GM21390 (cell line): ENCODE data around the gene NT5DC4.
"Not testable (repeated sequence)": the region's sequence is repeated elsewhere in the genome, so short reads cannot be mapped to it uniquely, and the experiment has no call there.

ENCODE experiments used
- ATAC-seq: cut with Tn5 transposase; IDR thresholded peaks from one replicate; pipeline ENCODE4 v1.9.1; 2021; ENCODE audit not compliant: unreplicated experiment

NT5DC4 gene

GRCh38 chr2:112699984-112700667 lies 20.7 kb upstream of the NT5DC4 start:
- ATAC-seq: no peak

GRCh38 chr2:112701052-112701451 lies 19.8 kb upstream of the NT5DC4 start:
- ATAC-seq: no peak

DNA sequence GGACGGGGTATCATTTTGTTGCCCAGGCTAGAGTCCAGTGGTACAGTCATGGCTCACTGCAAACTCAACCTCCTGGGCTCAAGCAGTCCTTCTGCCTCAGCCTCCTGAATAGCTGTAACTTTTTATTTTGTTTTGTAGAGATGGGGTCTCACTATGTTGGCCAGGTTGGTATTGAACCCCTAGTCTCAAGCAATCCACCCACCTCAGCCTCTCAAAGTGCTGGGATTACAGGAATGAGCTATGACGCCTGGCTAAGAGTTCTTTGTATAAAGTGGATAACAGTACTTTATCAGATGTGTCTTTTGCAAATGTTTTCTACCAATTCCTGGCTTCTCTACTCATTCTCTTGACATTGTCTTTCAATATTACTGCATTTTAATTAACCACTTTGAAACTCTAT lies 17.1 kb upstream of the NT5DC4 start:
- ATAC-seq: no peak

DNA sequence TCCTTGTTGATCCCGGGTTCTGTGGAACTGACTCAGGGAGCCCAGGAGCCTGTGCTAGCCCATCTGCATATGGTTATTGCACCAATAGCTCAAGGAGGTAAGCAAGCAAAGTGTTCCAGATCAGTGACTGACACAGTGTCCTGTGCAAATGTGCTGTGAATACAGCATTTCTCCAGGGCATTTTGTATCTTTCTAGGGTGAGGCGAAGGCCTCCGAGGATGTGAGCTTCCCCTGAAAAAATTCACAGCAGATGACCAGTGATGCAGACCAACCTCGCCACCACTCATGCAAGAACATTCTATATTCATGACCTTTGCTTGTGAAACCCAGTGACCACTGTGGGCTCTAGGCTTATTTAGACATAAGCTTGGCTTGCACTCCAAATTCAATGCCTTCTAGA lies 15.2 kb upstream of the NT5DC4 start:
- ATAC-seq: no peak

DNA sequence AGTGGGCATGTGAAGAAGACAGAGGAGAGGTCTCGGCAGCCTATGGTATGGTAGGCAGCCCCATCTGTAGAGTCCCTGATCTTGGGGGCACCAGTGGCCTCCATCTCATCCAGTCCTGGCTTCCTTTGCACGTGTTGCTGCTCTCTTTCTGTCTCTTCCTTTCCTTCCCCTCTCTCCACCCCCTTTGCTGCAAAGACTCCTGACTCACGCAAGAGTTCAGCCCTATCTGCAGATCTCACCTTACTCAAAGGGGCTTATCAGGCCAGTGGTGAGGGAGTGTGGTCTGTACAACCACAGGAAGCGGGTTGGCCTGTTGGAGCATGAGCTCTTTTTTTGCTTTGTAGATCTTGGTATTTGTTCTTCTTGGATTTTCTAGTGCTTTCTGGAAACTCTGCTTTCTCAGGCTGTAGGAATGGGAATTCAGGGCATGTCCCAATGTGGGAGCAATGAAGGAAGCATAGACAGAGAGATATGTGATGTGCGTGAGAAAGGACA lies 14.6 kb upstream of the NT5DC4 start:
- peak; percentile 38 for ATAC-seq

GRCh38 chr2:112706947-112707346 lies 13.9 kb upstream of the NT5DC4 start:
- not testable (repeated sequence) for ATAC-seq

DNA sequence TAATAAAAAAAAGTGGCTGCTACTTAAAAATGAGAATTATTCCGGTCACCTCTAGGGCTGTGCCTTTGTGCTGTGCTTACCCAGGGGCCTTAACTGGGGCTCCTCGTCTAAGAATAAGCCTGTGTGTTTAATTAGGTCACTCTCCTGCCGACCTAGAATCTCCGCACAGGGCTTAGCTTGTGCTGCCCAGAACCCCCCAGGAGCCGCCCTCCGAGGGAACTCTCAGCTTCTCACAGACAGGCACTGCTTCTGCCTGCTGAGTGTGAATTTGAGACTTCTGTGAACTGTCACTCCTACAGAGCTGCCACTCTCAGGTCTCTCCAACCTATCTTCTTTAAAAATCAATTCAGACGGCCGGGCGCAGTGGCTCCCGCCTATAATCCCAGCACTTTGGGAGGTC lies 11.9 kb upstream of the NT5DC4 start:
- ATAC-seq: no peak

GRCh38 chr2:112709703-112710102 lies 11.1 kb upstream of the NT5DC4 start:
- ATAC-seq: no peak

- ATAC-seq: no peak
These were observed 9.7 kb upstream of the NT5DC4 start for GRCh38 chr2:112710956-112711750.

DNA sequence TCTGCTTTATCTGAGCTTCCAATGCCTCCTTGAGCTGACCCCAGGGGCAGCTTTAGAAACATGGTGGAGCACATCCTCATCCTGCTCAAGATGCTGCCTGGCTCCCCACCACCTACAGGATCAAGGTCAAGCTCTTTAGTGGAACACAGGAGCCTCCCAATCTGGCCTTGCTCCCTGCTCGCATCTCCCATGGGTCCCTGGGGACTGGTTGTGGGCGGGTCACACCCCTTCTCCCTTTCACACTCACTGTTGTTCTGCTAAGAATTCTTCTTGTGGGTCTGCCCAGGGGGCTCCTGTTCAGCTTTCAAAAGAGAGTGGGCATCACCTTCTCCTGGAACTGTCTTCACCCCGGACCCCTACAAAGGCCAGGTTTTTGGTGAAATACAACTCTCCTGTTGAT lies 8.4 kb upstream of the NT5DC4 start:
- no peak for ATAC-seq

- ATAC-seq: no peak
These were observed 7.8 kb upstream of the NT5DC4 start for GRCh38 chr2:112712903-112713584.

GRCh38 chr2:112713585-112713925 lies 7.3 kb upstream of the NT5DC4 start:
- ATAC-seq: no peak

DNA sequence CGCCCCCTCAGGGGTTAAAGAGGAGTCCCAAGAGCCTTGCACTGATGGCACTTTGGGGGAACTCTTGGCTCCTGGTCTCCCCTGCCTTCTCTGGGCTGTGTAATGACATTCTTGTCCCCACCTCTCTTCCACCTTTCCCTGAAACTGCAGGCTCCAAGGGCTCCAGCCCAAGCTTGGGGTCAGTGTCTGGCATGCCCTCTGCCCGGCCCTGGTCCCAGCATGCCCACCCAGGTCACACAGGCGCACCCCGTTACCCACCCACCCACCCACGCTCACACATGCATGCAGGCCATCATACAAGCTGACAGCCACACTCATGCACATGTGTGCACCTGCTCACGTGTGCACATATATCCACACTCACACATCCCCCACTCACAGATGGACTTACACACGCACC lies 6.9 kb upstream of the NT5DC4 start:
- ATAC-seq: no peak

DNA sequence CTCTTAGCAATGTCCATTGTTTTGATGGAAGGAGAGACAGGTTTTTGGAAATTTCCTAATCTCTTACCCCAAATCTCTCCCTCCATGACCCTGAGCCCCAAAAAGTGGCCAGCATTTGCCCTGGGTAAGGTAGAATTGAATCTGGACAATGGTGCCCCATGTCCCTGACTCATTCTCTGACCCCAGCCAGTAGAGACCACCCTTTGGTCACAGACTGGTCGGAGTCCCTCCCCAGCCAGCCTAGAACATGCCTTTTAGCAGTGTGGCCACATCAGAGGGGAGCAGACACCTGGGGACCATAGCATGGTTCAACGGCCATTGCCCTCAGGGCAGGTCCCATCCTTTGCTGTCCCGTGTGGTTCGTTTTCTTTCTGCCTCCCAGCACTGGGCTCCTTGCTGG lies 6.5 kb upstream of the NT5DC4 start:
- ATAC-seq: no peak

DNA sequence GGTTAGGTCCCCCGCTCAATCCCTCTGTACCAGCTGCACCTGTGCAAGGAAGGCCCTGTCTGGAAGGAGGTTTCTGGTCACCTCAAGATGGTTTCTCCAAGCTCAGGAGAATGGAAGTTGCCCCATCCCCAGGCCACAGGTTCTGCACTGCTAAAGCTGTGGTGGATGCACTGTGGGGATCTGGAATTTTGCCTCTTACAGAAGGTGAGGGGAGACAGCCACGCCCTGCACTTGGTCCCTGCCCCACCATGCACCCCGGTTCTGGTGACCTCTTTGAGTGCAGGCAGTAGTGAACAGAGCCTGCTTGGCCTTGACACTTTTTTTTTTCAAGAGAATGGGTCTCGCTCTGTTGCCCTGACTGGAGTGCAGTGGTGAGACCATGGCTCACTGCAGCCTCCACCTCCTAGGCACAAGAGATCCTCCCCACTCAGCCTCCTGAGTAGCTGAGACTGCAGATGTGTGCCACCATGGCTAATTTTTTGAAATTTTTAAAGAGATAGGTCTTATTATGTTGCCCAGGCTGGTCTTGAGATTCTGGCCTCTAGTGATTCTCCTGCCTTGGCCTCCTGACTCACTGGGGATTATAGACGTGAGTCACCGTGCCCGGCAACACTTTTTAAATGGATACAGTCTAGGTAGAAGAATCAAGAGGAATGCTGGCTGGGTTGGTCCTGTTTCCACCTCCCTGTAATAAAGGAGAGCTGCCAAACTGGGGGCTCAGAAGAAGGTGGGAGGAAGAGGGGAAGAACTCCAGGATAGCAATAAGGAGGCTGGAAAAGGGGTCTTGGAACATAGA lies 5.8 kb upstream of the NT5DC4 start:
- no peak for ATAC-seq

GRCh38 chr2:112716094-112716493 lies 4.7 kb upstream of the NT5DC4 start:
- ATAC-seq: not testable (repeated sequence)

DNA sequence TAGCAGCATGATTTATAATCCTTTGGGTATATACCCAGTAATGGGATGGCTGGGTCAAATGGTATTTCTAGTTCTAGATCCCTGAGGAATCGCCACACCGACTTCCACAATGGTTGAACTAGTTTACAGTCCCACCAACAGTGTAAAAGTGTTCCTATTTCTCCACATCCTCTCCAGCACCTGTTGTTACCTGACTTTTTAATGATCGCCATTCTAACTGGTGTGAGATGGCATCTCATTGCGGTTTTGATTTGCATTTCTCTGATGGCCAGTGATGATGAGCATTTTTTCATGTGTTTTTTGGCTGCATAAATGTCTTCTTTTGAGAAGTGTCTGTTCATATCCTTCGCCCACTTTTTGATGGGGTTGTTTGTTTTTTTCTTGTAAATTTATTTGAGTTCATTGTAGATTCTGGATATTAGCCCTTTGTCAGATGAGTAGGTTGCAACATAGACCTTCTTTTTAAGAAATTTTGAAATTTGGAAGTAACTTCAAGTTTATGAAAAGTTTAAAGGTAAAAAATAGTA lies 3.9 kb upstream of the NT5DC4 start:
- ATAC-seq: not testable (repeated sequence)

DNA sequence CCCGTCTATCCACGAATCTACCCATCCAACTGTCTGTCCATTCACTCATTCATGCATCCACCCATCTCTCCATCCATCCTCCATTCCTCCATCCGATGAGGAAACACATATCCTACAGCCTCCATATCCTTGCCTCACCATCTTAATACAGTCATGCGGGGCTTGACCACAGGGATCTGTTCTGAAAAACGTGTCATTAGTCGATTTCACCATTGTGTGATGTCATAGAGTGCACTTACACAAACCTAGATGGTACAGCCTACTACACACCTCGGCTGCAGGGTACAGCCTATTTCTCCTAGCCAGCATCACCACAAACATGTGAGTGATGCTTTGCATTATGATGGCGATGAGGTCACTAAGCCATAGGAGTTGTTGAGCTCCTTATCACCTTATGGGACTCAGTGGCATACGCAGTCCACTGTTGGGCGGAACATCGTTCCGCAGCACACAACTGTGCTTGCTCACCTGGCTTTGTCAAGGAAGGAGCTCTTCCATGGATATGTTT lies 1.9 kb upstream of the NT5DC4 start:
- no peak for ATAC-seq

DNA sequence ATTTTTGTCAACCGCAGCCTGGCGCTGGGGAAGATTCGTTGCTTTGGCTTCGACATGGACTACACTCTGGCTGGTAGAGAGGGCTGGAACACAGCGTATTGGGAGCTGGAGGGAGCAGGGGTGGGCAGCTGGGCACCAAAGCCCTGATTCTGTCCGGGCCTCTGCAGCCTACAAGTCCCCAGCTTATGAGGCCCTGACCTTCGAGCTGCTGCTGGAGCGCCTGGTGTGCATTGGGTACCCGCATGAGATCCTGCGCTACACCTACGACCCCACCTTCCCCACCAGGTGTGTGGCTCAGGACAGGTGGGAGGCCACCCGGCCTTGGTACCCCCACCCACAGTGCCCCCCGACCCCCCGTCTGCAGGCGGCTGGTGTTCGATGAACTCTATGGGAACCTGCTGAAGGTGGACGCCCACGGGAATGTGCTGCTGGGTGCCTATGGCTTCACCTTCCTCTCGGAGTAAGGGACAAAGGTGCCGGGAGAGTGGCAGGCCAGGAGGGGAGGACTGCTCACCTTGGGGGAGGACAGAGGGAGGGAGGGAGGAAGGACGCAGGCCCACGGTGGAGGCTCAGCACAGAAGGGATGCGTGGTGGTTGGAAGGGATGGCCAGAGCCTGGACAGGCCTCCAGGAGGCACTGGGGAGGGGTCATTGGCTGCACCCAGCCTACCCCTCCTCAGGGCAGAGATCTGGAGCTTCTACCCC lies 1.2 kb downstream of the NT5DC4 start:
- ATAC-seq: no peak
